ENCODE results near the gene ADD1.
A peak's percentile ranks its signal among the peaks of the same experiment; 100 is the strongest.

ADD1 gene

DNA sequence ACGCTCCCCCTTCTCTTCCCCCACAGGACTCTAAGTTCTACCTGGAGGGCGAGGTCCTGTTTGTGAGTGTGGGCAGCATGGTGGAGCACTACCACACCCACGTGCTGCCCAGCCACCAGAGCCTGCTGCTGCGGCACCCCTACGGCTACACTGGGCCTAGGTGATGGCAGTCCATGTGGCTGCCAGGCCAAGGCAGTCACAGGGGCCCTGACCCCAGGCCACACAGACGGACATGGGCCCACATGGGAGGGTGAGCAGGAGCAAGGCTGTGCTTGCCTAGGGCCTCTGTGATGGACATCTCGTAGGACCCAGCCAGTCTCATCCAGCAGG, 10.0 kb upstream of the ADD1 start:
- TF ChIP-seq, protein P1, sequence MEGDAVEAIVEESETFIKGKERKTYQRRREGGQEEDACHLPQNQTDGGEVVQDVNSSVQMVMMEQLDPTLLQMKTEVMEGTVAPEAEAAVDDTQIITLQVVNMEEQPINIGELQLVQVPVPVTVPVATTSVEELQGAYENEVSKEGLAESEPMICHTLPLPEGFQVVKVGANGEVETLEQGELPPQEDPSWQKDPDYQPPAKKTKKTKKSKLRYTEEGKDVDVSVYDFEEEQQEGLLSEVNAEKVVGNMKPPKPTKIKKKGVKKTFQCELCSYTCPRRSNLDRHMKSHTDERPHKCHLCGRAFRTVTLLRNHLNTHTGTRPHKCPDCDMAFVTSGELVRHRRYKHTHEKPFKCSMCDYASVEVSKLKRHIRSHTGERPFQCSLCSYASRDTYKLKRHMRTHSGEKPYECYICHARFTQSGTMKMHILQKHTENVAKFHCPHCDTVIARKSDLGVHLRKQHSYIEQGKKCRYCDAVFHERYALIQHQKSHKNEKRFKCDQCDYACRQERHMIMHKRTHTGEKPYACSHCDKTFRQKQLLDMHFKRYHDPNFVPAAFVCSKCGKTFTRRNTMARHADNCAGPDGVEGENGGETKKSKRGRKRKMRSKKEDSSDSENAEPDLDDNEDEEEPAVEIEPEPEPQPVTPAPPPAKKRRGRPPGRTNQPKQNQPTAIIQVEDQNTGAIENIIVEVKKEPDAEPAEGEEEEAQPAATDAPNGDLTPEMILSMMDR (conservative IDR thresholded peaks at IDR 0.05; ENCODE audit: low read depth, low read length), result no peak
- DNase-seq (ENCODE audit: low read depth), result no peak
- no peak overlapping the region for H3K4me3 ChIP-seq (ENCODE audit: low read depth, low read length)

DNA sequence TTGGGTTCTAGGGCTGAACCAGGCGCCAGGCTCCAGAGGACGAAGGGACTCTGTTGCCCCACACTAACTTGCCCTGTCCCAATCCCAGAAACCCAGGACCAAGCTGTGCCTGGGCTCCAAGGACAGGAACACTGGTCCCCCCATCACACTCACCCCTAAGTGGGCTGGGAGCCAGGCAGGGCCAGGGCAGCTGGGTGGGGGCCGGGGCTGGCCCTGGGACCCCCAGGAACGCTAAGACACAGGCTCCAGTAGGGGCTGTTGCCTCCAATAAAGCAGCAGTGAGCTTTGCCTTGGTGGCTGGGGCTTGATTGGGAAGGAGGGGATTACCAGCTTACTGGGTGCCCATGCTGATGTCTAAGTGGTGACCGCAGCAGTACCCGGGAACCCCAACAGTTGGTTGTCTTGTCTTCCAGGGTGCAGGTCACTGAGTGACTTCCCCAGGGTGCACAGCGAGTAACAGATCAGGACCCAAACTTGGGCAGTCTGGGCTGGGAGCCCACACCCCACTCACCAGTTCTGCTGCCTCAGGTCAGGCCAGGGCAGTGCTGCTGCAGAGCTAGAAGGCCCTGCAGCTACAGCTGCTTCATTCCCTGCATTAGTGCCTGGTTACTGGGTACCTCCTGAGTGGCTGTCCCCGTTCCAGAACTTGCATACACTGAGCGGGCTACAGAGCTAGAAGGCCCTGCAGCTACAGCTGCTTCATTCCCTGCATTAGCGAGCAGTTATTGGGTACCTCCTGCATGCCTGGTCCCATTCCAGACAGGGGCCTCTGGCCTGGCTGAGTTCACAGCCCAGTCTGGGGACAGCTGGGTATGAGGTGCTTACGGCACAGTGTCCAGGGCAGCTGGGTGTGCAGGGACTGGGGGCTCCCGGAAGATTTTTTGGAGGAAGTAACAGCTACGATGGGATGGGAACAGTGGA, 9.4 kb upstream of the ADD1 start:
- no peak overlapping the region for H3K4me3 ChIP-seq (ENCODE audit: low read depth, low read length)
- no peak for DNase-seq (ENCODE audit: low read depth)
- TF ChIP-seq, protein P1 (conservative IDR thresholded peaks at IDR 0.05; ENCODE audit: low read depth, low read length), result no peak

DNA sequence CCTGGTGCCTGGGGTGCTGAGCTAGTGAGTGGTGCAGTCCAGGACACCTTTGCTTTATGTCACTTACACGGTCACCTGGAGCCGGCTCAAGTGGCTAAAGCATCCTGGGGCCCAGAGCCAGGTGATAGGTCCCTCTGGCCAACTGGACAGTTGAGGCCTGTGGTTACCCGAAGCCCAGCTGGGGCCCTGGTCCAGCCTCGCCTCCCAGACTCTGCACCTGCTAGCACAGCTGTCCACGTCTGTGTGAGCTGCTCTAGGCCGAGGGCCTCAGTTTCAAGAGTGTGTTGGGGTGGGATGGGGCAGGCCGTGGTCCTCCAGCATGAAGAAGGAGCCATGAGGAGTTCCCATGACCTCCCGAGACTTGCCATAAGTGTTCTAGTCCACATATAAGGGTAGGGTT, 7.7 kb upstream of the ADD1 start:
- TF ChIP-seq, protein P1 (conservative IDR thresholded peaks at IDR 0.05; ENCODE audit: low read depth, low read length), result no peak
- H3K4me3 ChIP-seq (ENCODE audit: low read depth, low read length), result no peak overlapping the region
- no peak for DNase-seq (ENCODE audit: low read depth)

DNA sequence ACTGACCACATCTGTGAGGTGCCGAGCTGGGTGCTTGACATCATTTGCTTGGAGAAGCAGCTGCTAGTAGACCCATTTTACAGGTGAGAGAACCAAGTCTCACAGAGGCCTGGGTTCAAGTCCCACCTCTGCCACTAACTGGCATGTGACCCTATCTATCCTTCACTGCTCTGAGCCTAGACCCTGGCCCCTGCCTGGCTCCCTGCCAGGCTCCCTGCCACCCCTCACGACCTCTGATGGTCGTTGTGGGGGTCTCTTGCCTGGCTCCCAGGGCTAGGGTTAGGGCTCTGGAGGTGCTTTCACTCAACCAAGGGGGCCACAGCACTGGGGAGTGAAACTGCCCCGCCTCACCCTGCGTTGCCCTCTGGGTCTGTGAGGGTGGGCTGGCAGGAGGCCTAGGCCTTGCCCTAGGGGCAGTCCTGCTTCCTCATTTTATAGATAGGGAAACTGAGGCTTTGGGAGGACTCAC, 7.2 kb upstream of the ADD1 start:
- H3K4me3 ChIP-seq (ENCODE audit: low read depth, low read length), result no peak overlapping the region
- DNase-seq (ENCODE audit: low read depth), result no peak
- TF ChIP-seq, protein P1 (conservative IDR thresholded peaks at IDR 0.05; ENCODE audit: low read depth, low read length), result no peak

DNA sequence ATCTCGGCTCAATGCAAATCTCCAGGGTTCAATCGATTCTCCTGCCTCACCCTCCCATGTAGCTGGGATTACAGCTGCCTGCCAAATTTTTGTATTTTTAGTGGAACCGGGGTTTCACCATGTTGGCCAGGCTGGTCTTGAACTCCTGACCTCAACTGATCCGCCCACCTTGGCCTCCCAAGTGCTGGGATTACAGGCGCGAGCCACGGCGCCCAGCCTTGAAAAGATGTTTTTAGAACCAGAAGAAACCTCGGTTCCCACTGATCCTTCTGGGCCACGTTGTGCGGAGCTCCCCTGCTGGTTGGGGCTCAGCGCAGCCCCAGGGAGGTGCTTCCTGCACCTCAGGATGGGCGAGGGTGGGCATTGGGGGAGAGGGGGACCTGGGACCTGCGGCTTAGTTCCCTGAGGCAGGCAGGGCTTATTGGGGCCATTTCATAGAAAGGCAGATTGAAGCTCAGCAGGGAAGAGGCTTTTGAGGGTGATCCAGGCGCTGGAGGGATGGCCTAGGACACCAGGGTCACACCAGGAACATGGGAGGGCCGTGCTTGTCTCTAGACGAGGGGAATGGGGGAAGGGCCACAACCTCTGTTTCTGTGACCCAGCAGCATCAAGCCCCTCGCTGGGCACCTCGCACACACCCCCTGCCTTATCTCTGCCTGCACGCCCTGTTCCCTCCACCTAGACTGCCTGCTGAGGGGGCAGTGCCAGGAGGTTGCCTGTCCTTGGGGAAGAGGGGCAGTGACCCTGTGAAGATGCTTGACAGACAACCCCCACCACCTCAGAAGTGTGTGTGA, 6.3 kb upstream of the ADD1 start:
- DNase-seq (ENCODE audit: low read depth), result no peak
- TF ChIP-seq, protein P1 (conservative IDR thresholded peaks at IDR 0.05; ENCODE audit: low read depth, low read length), result peak; percentile 21
- H3K4me3 ChIP-seq (ENCODE audit: low read depth, low read length), result no peak overlapping the region

DNA sequence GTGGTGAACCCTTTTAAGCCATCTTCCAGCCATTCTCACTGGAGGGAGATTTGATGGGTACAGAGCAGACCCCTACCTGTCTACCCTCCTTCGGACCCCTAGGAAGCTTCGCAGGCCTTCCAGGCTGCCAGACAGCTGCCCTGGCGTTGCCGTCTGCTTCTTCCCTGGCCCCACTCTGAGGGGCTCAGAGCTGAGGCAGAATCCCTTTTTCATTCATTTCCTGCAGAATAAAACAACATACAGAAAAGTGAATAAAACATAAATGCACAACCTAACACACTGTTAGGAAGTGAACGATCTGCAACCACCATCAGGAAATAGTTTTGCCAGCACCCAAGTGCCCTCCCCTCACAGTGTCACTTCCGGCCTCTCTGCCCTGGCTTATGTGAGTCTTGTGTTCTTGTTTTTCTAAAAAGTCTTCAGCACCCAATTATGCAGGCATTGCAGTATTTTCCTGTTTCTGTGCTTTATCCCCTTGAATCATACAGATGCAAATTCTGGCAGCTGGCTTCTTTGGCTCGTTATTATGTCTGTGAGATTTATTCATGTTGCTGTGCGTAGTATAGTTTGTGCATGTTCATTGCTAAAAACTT, 5.6 kb upstream of the ADD1 start:
- DNase-seq (ENCODE audit: low read depth), result peak; percentile 73
- TF ChIP-seq, protein P1 (conservative IDR thresholded peaks at IDR 0.05; ENCODE audit: low read depth, low read length), result no peak
- H3K4me3 ChIP-seq (ENCODE audit: low read depth, low read length), result no peak overlapping the region
